SK-N-SH treated with all-trans-retinoic acid at 6 μM for 48 hours (cell line): ENCODE results near the gene COL6A1.

Experiments
- ARNTL ChIP-seq: fragments of 450-650 bp; formaldehyde crosslinking; IDR thresholded peaks from 2 replicates; pipeline ENCODE4 v1.5.0; 2020; ENCODE audit warnings: low read depth, mild to moderate bottlenecking, moderate library complexity, borderline replicate concordance
- BACH2 ChIP-seq: fragments of 250-450 bp; sonication (Bioruptor Pico); IDR thresholded peaks from 2 replicates; pipeline ENCODE4 v1.9.0; 2021; ENCODE audit warnings: mild to moderate bottlenecking, borderline replicate concordance
- GLIS3 ChIP-seq: fragments of 250-450 bp; sonication (Bioruptor Pico); IDR thresholded peaks from 2 replicates; pipeline ENCODE4 v1.5.0; 2020; ENCODE audit warnings: mild to moderate bottlenecking, moderate library complexity
- PPARA ChIP-seq: fragments of 250-450 bp; sonication (Bioruptor Pico); IDR thresholded peaks from 2 replicates; pipeline ENCODE4 v1.5.0; 2020; ENCODE audit warnings: mild to moderate bottlenecking, borderline replicate concordance
- RARB ChIP-seq: fragments of 250-450 bp; sonication (Bioruptor Pico); IDR thresholded peaks from 2 replicates; pipeline ENCODE4 v1.8.0; 2021; ENCODE audit warnings: mild to moderate bottlenecking, moderate library complexity
- TCF4 ChIP-seq: fragments of 250-450 bp; sonication (Bioruptor Pico); IDR thresholded peaks from 2 replicates; pipeline ENCODE4 v1.8.0; 2021; ENCODE audit warnings: mild to moderate bottlenecking, moderate library complexity, borderline replicate concordance
- ZFP30 ChIP-seq: fragments of 450-650 bp; formaldehyde crosslinking; IDR thresholded peaks from 2 replicates; pipeline ENCODE4 v1.5.0; 2022; ENCODE audit warnings: mild to moderate bottlenecking, moderate library complexity
- ZNF565 ChIP-seq: fragments of 450-650 bp; formaldehyde crosslinking; conservative IDR thresholded peaks from 2 replicates; pipeline ENCODE4 v1.5.0; 2020; ENCODE audit warnings: low read depth, mild to moderate bottlenecking, moderate library complexity

- no peak for TF ChIP-seq RARB (CRISPR knock-in tag)
- TF ChIP-seq ZFP30, result no peak
- TF ChIP-seq ARNTL (CRISPR knock-in tag), result no peak
- TF ChIP-seq GLIS3 (CRISPR knock-in tag), result no peak
- no peak for TF ChIP-seq ZNF565
- no peak for TF ChIP-seq TCF4 (CRISPR knock-in tag)
- TF ChIP-seq BACH2, result no peak
- TF ChIP-seq PPARA (CRISPR knock-in tag), result no peak
These were observed 655 bp downstream of the COL6A1 start for GRCh38 chr21:45982092-45982757.
